ENCODE results near the gene SLC26A11.
"Not testable (repeated sequence)": the region's sequence is repeated elsewhere in the genome, so short reads cannot be mapped to it uniquely, and the experiment has no call there.

The SLC26A11 gene

GRCh38 chr17:80236911-80237310 is 16.7 kb downstream of the SLC26A11 start:
- no peak for DNase-seq (ENCODE audit: low spot score)
- ATAC-seq (ENCODE audit: low read depth) = no peak

GRCh38 chr17:80237386-80237785 is 17.2 kb downstream of the SLC26A11 start:
- Histone ChIP-seq H3K27ac (ENCODE audit: poor library complexity, severe bottlenecking) (no peak overlapping the region), H3K27me3 (ENCODE audit: insufficient read depth, poor library complexity, severe bottlenecking) (no peaks in the 10 kb centered on the region), H3K36me3 (ENCODE audit: low read depth) (peaks cover 8% of the 10 kb centered on the region), H3K9me3 (ENCODE audit: severe bottlenecking) (peaks cover 4% of the 10 kb centered on the region), H3K4me3 (ENCODE audit: severe bottlenecking) (no peak overlapping the region), H3K4me1 (ENCODE audit: insufficient read depth, poor library complexity, severe bottlenecking) (no peaks in the 10 kb centered on the region)
- no peak for TF ChIP-seq CTCF (IDR thresholded peaks at IDR 0.05; ENCODE audit: poor library complexity, severe bottlenecking)
- ATAC-seq (ENCODE audit: low read depth) (no peak), DNase-seq (ENCODE audit: low spot score) (no peak)

More at GRCh38 chr17:80236911-80237310, 16.7 kb downstream of the SLC26A11 start:
- H3K4me1 ChIP-seq (ENCODE audit: insufficient read depth, poor library complexity, severe bottlenecking) = no peaks in the 10 kb centered on the region
- peaks cover 10% of the 10 kb centered on the region for H3K36me3 ChIP-seq (ENCODE audit: low read depth)
- H3K9me3 ChIP-seq (ENCODE audit: severe bottlenecking) = peaks cover 9% of the 10 kb centered on the region
- TF ChIP-seq CTCF (IDR thresholded peaks at IDR 0.05; ENCODE audit: poor library complexity, severe bottlenecking) = no peak
- no peaks in the 10 kb centered on the region for H3K27me3 ChIP-seq (ENCODE audit: insufficient read depth, poor library complexity, severe bottlenecking)
- no peak overlapping the region for H3K27ac ChIP-seq (ENCODE audit: poor library complexity, severe bottlenecking)
- H3K4me3 ChIP-seq (ENCODE audit: severe bottlenecking) = no peak overlapping the region

- H3K27me3 ChIP-seq (ENCODE audit: insufficient read depth, poor library complexity, severe bottlenecking) = no peaks in the 10 kb centered on the region
- H3K4me3 ChIP-seq (ENCODE audit: severe bottlenecking) = no peak overlapping the region
- no peaks in the 10 kb centered on the region for H3K4me1 ChIP-seq (ENCODE audit: insufficient read depth, poor library complexity, severe bottlenecking)
- no peaks in the 10 kb centered on the region for H3K9me3 ChIP-seq (ENCODE audit: severe bottlenecking)
- ATAC-seq (ENCODE audit: low read depth) = no peak
- no peak for TF ChIP-seq CTCF (IDR thresholded peaks at IDR 0.05; ENCODE audit: poor library complexity, severe bottlenecking)
- H3K27ac ChIP-seq (ENCODE audit: poor library complexity, severe bottlenecking) = no peak overlapping the region
- H3K36me3 ChIP-seq (ENCODE audit: low read depth) = peaks cover 4% of the 10 kb centered on the region
- no peak for DNase-seq (ENCODE audit: low spot score)
Observed at GRCh38 chr17:80242505-80242904, 22.3 kb downstream of the SLC26A11 start.

- H3K27ac ChIP-seq (ENCODE audit: poor library complexity, severe bottlenecking) = no peak overlapping the region
- TF ChIP-seq CTCF (IDR thresholded peaks at IDR 0.05; ENCODE audit: poor library complexity, severe bottlenecking) = no peak
- no peaks in the 10 kb centered on the region for H3K9me3 ChIP-seq (ENCODE audit: severe bottlenecking)
- DNase-seq (ENCODE audit: low spot score) (no peak), ATAC-seq (ENCODE audit: low read depth) (no peak)
- no peaks in the 10 kb centered on the region for H3K4me1 ChIP-seq (ENCODE audit: insufficient read depth, poor library complexity, severe bottlenecking)
- peaks cover 4% of the 10 kb centered on the region for H3K36me3 ChIP-seq (ENCODE audit: low read depth)
- H3K4me3 ChIP-seq (ENCODE audit: severe bottlenecking) = no peak overlapping the region
- H3K27me3 ChIP-seq (ENCODE audit: insufficient read depth, poor library complexity, severe bottlenecking) = no peaks in the 10 kb centered on the region
Observed at GRCh38 chr17:80243526-80244433, 23.6 kb downstream of the SLC26A11 start.

- H3K36me3 ChIP-seq (ENCODE audit: low read depth); H3K27me3 ChIP-seq (ENCODE audit: insufficient read depth, poor library complexity, severe bottlenecking); H3K27ac ChIP-seq (ENCODE audit: poor library complexity, severe bottlenecking); H3K4me3 ChIP-seq (ENCODE audit: severe bottlenecking); H3K4me1 ChIP-seq (ENCODE audit: insufficient read depth, poor library complexity, severe bottlenecking); DNase-seq (ENCODE audit: low spot score); H3K9me3 ChIP-seq (ENCODE audit: severe bottlenecking); ATAC-seq (ENCODE audit: low read depth): not testable (repeated sequence)
Observed at GRCh38 chr17:80244448-80244847, 24.2 kb downstream of the SLC26A11 start.

Data from RWPE2 (cell line).